GM19397 (cell line): Measurements from ENCODE around the gene ATP5PF.
"Not testable (repeated sequence)": the region's sequence is repeated elsewhere in the genome, so short reads cannot be mapped to it uniquely, and the experiment has no call there.

Experiments
- ATAC-seq: cut with Tn5 transposase; IDR thresholded peaks from one replicate; pipeline ENCODE4 v1.9.1; 2021; ENCODE audit warnings: mild to moderate bottlenecking, moderate library complexity; ENCODE audit not compliant: unreplicated experiment

The ATP5PF gene

GRCh38 chr21:25734904-25735645, at the start of gene ATP5PF, which contains the start of gene GABPA:
TSS of gene ATP5PF (minus strand) at chr21:25734904. CDS start at chr21:25729794, 5,110 bp downstream.
TSS of gene GABPA (plus strand) at chr21:25734972. CDS start at chr21:25741599, 6,627 bp downstream.
- ATAC-seq: peak; percentile 91

GRCh38 chr21:25778126-25778875, 43.6 kb upstream of the ATP5PF start:
- not testable (repeated sequence) for ATAC-seq

GRCh38 chr21:25776440-25776839, 41.7 kb upstream of the ATP5PF start:
- no peak for ATAC-seq

- no peak for ATAC-seq
These were observed 38.0 kb upstream of the ATP5PF start for GRCh38 chr21:25772686-25773085.

- no peak for ATAC-seq
These were observed 33.2 kb upstream of the ATP5PF start for GRCh38 chr21:25767921-25768320.

- ATAC-seq: no peak
These were observed 29.4 kb upstream of the ATP5PF start for GRCh38 chr21:25764065-25764464.

GRCh38 chr21:25760677-25761076, 26.0 kb upstream of the ATP5PF start:
- ATAC-seq: no peak

- ATAC-seq: no peak
These were observed 25.4 kb upstream of the ATP5PF start for GRCh38 chr21:25760061-25760460.

GRCh38 chr21:25759573-25759972, 24.9 kb upstream of the ATP5PF start:
- ATAC-seq: no peak

- no peak for ATAC-seq
These were observed 22.8 kb upstream of the ATP5PF start for GRCh38 chr21:25757531-25757930.

- ATAC-seq: no peak
These were observed 21.7 kb upstream of the ATP5PF start for GRCh38 chr21:25756190-25756932.

GRCh38 chr21:25752416-25752815, 17.7 kb upstream of the ATP5PF start:
- ATAC-seq: no peak

GRCh38 chr21:25750085-25750484, 15.4 kb upstream of the ATP5PF start:
- no peak for ATAC-seq

- ATAC-seq: no peak
These were observed 10.2 kb upstream of the ATP5PF start for GRCh38 chr21:25744854-25745253.

- no peak for ATAC-seq
These were observed 8.2 kb upstream of the ATP5PF start for GRCh38 chr21:25742900-25743299.

- ATAC-seq: no peak
These were observed 2.7 kb upstream of the ATP5PF start for GRCh38 chr21:25737421-25737820.

GRCh38 chr21:25735646-25736597, 1.2 kb upstream of the ATP5PF start:
- ATAC-seq: peak; percentile 5

GRCh38 chr21:25734654-25734903, 125 bp downstream of the ATP5PF start:
- ATAC-seq: peak; percentile 5

- ATAC-seq: peak; percentile 6
These were observed 648 bp downstream of the ATP5PF start for GRCh38 chr21:25733859-25734653.
